ENCODE results near the gene SHISA6.

The SHISA6 gene

GRCh38 chr17:11458279-11458678 is 217.3 kb downstream of the SHISA6 start:
- DNase-seq (ENCODE audit: low spot score): no peak

- DNase-seq (ENCODE audit: low spot score): no peak
Observed at GRCh38 chr17:11459861-11460331, 218.9 kb downstream of the SHISA6 start.

- DNase-seq (ENCODE audit: low spot score): no peak
Observed at GRCh38 chr17:11461993-11462548, 221.1 kb downstream of the SHISA6 start.

- DNase-seq (ENCODE audit: low spot score): no peak
Observed at GRCh38 chr17:11467639-11468038, 226.6 kb downstream of the SHISA6 start.

GRCh38 chr17:11485336-11486100 is 244.5 kb downstream of the SHISA6 start:
- no peak for DNase-seq (ENCODE audit: low spot score)

GRCh38 chr17:11486101-11486867 is 245.3 kb downstream of the SHISA6 start:
- DNase-seq (ENCODE audit: low spot score): no peak

- DNase-seq (ENCODE audit: low spot score): no peak
Observed at GRCh38 chr17:11486868-11487310, 245.9 kb downstream of the SHISA6 start.

- peak; percentile 44 for DNase-seq (ENCODE audit: low spot score)
Observed at GRCh38 chr17:11487469-11487868, 246.5 kb downstream of the SHISA6 start.

GRCh38 chr17:11488407-11488806 is 247.4 kb downstream of the SHISA6 start:
- DNase-seq (ENCODE audit: low spot score): no peak

- DNase-seq (ENCODE audit: low spot score): no peak
Observed at GRCh38 chr17:11490171-11490755, 249.2 kb downstream of the SHISA6 start.

- no peak for DNase-seq (ENCODE audit: low spot score)
Observed at GRCh38 chr17:11492511-11492910, 251.5 kb downstream of the SHISA6 start.

GRCh38 chr17:11493936-11494335 is 252.9 kb downstream of the SHISA6 start:
- peak; percentile 57 for DNase-seq (ENCODE audit: low spot score)

GRCh38 chr17:11495613-11496012 is 254.6 kb downstream of the SHISA6 start:
- no peak for DNase-seq (ENCODE audit: low spot score)

- no peak for DNase-seq (ENCODE audit: low spot score)
Observed at GRCh38 chr17:11499881-11500280, 258.9 kb downstream of the SHISA6 start.

- DNase-seq (ENCODE audit: low spot score): no peak
Observed at GRCh38 chr17:11503308-11504035, 262.5 kb downstream of the SHISA6 start.

GRCh38 chr17:11506635-11507034 is 265.6 kb downstream of the SHISA6 start:
- DNase-seq (ENCODE audit: low spot score): no peak

- DNase-seq (ENCODE audit: low spot score): no peak
Observed at GRCh38 chr17:11511696-11512095, 270.7 kb downstream of the SHISA6 start.

GRCh38 chr17:11514565-11514964 is 273.6 kb downstream of the SHISA6 start:
- no peak for DNase-seq (ENCODE audit: low spot score)

GRCh38 chr17:11514981-11515680 is 274.1 kb downstream of the SHISA6 start:
- no peak for DNase-seq (ENCODE audit: low spot score)

GRCh38 chr17:11515901-11516300 is 274.9 kb downstream of the SHISA6 start:
- DNase-seq (ENCODE audit: low spot score): no peak

GRCh38 chr17:11535231-11535630 is 294.2 kb downstream of the SHISA6 start:
- no peak for DNase-seq (ENCODE audit: low spot score)
